ENCODE results near the gene HERPUD1. TPM values are rescaled to one million over a fixed set of nuclear protein-coding genes. Genes with fewer than 3 reads are reported as not detected.
A peak's percentile ranks its signal among the peaks of the same experiment; 100 is the strongest.

HERPUD1 gene
- total and polyA plus RNA-seq, 2 of the 13 experiments (the other 11 are each of a cell fraction or from before 2014, with no cell fraction given) = 96.2 to 323 TPM

DNA sequence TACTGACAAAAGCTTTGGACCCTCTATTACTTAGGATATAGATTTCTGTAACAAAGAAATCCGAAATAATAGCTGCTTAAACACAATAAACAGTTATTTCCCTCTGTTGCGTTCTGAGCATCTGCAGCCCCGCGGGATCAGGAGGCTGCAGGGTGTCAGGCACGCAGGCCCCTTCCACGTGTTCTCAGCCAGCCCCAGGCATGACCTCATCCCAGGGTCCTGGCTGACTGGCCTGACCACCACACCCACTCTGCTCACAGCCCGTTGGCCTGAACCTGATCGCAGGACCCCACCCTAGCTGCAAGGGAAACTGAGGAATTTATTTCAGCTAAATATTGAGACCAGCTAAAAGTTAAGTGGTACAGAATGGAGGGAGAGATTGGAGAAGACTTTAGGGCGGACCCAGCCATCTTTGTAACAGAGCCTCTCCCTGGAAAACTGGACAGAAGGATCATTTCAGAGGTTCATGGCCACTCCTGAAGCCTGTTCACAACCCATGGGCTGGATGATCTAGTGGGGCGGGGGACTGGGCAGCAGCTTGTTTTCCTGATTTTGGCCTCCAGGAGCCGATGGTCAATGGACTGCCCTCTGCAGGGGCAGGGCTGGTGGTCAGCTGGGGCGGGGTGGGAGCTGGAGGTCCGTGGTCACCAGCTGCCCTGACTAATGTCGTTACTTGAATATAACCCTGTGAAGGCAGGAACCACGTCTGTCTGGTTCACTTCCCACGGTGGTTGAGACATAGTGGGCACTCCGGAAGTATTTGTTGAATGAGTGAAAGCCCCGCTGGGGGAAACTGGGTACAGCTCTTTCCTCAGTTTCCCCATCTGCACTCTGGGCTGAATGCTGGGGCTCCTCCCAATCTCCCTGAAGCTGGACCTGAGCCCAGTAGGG is 40.7 kb downstream of the HERPUD1 start (continued):
- TF ChIP-seq, protein P1, sequence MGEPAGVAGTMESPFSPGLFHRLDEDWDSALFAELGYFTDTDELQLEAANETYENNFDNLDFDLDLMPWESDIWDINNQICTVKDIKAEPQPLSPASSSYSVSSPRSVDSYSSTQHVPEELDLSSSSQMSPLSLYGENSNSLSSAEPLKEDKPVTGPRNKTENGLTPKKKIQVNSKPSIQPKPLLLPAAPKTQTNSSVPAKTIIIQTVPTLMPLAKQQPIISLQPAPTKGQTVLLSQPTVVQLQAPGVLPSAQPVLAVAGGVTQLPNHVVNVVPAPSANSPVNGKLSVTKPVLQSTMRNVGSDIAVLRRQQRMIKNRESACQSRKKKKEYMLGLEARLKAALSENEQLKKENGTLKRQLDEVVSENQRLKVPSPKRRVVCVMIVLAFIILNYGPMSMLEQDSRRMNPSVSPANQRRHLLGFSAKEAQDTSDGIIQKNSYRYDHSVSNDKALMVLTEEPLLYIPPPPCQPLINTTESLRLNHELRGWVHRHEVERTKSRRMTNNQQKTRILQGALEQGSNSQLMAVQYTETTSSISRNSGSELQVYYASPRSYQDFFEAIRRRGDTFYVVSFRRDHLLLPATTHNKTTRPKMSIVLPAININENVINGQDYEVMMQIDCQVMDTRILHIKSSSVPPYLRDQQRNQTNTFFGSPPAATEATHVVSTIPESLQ (CRISPR knock-in tag; conservative IDR thresholded peaks at IDR 0.05) = no peak
- 0 out of 2 replicates have a peak, but pooled peaks have one; percentile 9 for TF ChIP-seq DNMT1 (CRISPR knock-in tag; IDR thresholded peaks at IDR 0.05)
- TF ChIP-seq ZNF816 (CRISPR knock-in tag; IDR thresholded peaks at IDR 0.05; ENCODE audit: borderline replicate concordance) = no peak
- no peak for TF ChIP-seq YEATS4 (CRISPR knock-in tag; IDR thresholded peaks at IDR 0.05; ENCODE audit: borderline replicate concordance)
- no peak for TF ChIP-seq SIN3A (IDR thresholded peaks at IDR 0.05; ENCODE audit: borderline replicate concordance, low read depth, low read length)
- TF ChIP-seq, protein P2, sequence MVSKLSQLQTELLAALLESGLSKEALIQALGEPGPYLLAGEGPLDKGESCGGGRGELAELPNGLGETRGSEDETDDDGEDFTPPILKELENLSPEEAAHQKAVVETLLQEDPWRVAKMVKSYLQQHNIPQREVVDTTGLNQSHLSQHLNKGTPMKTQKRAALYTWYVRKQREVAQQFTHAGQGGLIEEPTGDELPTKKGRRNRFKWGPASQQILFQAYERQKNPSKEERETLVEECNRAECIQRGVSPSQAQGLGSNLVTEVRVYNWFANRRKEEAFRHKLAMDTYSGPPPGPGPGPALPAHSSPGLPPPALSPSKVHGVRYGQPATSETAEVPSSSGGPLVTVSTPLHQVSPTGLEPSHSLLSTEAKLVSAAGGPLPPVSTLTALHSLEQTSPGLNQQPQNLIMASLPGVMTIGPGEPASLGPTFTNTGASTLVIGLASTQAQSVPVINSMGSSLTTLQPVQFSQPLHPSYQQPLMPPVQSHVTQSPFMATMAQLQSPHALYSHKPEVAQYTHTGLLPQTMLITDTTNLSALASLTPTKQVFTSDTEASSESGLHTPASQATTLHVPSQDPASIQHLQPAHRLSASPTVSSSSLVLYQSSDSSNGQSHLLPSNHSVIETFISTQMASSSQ (IDR thresholded peaks at IDR 0.05; ENCODE audit: low read depth) = no peak
- TF ChIP-seq, protein P2 (CRISPR knock-in tag; IDR thresholded peaks at IDR 0.05; ENCODE audit: borderline replicate concordance) = no peak
- TF ChIP-seq, protein P3, sequence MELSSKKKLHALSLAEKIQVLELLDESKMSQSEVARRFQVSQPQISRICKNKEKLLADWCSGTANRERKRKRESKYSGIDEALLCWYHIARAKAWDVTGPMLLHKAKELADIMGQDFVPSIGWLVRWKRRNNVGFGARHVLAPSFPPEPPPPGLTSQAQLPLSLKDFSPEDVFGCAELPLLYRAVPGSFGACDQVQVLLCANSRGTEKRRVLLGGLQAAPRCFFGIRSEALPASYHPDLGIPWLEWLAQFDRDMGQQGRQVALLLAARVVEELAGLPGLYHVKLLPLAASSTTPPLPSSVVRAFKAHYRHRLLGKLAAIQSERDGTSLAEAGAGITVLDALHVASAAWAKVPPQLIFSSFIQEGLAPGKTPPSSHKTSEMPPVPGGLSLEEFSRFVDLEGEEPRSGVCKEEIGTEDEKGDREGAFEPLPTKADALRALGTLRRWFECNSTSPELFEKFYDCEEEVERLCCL (CRISPR knock-in tag; IDR thresholded peaks at IDR 0.05; ENCODE audit: borderline replicate concordance) = no peak
- TF ChIP-seq ZNF724P (CRISPR knock-in tag; IDR thresholded peaks at IDR 0.05; ENCODE audit: borderline replicate concordance) = peak; percentile 48; the same call in 1 of the 2 replicates
- TF ChIP-seq GABPB1 (CRISPR knock-in tag; IDR thresholded peaks at IDR 0.05) = peak; percentile 48; the same call in 1 of the 2 replicates
- TF ChIP-seq RORA (CRISPR knock-in tag; IDR thresholded peaks at IDR 0.05) = no peak
- TF ChIP-seq, protein P4, sequence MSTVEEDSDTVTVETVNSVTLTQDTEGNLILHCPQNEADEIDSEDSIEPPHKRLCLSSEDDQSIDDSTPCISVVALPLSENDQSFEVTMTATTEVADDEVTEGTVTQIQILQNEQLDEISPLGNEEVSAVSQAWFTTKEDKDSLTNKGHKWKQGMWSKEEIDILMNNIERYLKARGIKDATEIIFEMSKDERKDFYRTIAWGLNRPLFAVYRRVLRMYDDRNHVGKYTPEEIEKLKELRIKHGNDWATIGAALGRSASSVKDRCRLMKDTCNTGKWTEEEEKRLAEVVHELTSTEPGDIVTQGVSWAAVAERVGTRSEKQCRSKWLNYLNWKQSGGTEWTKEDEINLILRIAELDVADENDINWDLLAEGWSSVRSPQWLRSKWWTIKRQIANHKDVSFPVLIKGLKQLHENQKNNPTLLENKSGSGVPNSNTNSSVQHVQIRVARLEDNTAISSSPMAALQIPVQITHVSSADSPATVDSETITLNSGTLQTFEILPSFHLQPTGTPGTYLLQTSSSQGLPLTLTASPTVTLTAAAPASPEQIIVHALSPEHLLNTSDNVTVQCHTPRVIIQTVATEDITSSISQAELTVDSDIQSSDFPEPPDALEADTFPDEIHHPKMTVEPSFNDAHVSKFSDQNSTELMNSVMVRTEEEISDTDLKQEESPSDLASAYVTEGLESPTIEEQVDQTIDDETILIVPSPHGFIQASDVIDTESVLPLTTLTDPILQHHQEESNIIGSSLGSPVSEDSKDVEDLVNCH (CRISPR knock-in tag; IDR thresholded peaks at IDR 0.05) = no peak
- TF ChIP-seq, protein P5, sequence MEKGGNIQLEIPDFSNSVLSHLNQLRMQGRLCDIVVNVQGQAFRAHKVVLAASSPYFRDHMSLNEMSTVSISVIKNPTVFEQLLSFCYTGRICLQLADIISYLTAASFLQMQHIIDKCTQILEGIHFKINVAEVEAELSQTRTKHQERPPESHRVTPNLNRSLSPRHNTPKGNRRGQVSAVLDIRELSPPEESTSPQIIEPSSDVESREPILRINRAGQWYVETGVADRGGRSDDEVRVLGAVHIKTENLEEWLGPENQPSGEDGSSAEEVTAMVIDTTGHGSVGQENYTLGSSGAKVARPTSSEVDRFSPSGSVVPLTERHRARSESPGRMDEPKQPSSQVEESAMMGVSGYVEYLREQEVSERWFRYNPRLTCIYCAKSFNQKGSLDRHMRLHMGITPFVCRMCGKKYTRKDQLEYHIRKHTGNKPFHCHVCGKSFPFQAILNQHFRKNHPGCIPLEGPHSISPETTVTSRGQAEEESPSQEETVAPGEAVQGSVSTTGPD (CRISPR knock-in tag; IDR thresholded peaks at IDR 0.05) = no peak
- TF ChIP-seq, protein P6, sequence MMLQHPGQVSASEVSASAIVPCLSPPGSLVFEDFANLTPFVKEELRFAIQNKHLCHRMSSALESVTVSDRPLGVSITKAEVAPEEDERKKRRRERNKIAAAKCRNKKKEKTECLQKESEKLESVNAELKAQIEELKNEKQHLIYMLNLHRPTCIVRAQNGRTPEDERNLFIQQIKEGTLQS (CRISPR knock-in tag; IDR thresholded peaks at IDR 0.05) = no peak
- no peak for TF ChIP-seq NCOA2 (CRISPR knock-in tag; IDR thresholded peaks at IDR 0.05)
